Measurements from ENCODE around the gene CEMIP2.

Gene CEMIP2

DNA sequence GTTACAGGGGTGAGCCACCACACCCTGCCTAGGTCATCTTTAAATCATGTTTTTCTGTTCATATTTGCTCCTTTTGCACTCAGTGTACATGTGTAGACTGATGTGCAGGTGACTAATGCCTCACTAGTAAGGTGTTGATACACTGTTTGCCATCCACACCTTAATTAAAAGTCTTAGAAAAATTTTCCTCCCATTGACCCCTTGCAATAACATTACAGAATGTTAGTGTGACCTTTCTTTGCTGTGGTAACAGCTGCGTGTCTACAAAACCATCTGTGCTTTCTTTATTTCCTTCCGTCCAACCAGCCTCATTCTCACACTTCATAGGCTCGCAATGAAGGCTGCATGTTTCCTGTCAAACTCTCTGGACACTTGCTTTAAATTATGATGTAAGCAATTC, 6.6 kb upstream of the CEMIP2 start:
- DNase-seq (ENCODE audit: low read depth): no peak

DNA sequence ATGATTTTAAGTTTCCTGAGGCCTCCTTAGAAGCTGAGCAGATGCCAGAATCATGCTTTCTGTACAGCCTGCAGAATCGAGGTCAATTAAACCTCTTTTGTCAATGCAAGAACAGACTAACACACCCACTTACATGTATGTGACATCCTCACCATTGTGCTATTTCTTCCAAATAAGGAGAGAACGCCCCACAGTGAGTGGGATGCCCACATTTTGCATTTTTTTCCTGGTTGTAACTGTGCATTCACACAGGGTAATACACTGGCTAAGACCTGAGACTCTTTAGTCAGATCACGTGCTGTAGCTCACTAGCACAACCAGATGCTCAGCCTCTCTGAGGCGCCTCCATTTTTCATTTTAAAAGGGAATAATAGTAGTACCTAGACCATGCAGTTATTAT, 4.4 kb upstream of the CEMIP2 start:
- no peak for DNase-seq (ENCODE audit: low read depth)

DNA sequence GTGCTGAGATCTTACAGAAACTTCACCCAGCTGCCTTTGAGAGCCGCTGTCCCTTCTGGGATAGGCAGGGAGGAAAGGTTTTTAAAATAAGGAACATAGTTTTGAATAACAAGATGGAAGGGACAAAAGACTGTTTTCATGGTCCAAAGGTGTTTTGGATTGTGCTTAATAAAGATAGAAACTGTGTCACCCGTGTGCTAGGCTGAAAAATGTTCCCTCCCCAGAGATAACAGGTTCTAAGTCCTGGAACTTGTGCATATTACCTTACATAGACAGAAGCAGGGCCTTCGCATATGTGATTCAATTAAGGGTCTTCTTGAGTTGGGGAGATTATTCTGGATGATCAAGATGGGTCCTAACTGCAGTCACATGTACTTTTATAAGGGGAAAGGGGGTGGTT, 1.9 kb upstream of the CEMIP2 start:
- DNase-seq (ENCODE audit: low read depth): no peak

DNA sequence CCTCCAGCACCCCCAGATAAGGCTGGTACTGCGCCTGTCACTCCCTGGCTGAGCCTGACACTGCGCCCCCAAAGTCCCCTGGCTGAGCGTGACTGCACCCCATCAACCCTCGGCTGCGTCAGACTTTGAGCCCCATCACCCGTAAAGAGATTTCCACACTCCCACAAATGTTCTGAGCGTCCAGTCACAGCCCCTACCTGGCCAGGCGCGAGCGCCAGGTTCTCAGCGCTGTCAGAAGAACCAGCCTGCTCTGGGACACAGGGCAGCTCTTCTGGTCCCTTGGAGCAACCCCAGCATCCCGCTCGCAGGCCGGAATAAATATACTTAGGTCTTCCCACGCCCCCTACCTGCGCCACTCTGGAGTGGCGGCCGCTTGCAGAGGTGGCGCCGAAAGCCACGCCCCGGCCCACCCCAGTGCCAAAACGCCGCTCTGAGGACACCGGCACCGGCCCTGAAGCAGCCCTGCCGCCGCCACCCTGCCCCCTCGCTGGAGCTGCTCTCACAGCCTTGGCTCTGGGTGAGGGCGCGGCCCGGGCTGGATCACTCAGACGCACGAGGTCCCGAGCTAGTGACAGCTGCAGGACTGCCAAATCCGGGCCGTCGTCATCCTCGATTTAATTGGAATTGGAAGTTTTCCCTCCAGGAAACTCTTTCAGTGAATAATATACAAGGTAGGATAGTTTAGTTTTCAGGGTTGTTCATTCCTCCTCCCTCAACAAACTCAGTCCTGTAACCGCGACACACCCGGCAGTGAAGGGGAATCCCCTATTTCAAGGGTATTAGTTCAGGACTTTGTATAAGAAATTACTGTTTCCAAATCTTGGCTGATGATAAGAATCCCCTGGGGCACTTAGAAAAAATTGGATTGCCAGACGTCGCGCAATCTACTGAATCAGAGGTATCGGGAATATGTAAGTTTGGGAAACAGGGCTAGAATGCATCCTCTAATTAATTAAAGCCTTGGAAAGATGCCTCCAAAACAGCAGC, 1.2 kb upstream of the CEMIP2 start:
- DNase-seq (ENCODE audit: low read depth): peak; percentile 66

DNA sequence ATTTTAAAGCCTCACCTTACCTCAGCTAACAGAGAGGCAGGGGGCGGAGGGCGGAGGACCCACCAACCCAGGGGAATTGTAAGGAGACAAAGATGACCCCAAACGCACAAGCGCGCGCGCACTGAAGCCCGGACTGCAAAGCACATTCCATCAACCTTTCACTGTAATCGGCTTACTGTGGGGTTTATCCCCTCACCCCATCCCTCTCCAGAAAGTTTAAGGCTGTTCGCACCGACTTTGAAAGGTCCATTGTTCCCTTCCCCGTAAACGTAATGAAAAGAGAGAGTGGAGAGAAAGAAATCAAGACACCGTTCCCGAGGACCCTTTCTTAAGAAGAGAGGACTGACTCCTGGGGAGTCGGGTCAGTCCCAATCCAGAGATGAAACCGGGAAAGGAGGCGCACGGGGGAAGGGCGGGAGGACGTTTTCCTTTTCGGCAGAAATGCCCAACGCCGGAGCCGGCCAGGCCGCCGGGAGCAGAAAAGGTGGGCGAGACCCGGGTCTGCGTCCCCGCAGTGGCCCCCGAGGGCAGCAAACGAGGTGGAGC, 464 bp downstream of the CEMIP2 start:
- DNase-seq (ENCODE audit: low read depth): no peak

DNA sequence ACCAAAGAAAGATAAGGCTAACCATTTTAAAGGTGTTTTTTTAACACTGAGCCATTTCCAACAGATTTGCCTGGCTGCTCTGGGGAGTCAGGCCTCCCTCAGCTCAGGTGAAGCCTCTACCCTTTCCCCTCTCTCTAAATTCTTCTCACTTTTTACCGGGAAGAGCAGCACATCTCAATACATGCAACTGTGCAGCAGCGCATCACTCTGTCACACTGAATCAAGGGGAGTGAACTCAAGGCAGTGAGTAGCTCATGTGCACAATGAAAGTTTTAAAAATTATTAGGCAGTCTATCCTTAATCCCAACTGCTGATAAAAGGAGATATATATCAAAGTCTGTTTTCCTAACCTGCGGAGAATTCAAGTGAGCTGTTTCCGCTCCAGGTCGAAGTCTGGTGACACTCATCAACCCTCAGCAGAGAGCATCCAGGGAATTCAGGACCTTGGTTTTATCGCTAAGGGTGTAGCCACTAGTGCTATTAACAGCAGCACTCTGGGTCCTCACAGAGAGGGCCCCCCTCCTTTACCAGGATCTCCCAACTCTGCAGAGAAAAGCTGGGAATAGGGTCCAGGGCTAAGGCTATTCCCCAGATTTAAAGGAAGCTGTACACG, 1.0 kb downstream of the CEMIP2 start:
- DNase-seq (ENCODE audit: low read depth): no peak

DNA sequence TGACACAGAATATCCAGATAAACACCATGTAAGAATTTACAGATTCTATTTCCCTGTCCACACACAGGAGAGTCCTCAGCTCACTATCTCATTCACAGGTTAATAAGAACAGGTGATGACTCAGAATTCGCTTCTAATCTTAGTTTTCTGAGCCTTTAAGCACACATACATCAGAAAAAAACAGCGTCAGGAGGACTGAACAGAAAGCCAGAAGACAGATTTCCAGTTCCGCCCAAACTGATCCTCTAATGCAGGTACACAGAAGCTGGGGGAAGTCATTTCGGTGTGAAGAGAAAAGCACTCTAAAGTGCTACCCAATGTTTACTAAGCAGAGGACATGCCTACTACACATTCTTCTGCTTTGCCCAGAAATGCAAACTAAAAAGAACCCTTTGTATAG, 1.6 kb downstream of the CEMIP2 start:
- DNase-seq (ENCODE audit: low read depth): no peak

DNA sequence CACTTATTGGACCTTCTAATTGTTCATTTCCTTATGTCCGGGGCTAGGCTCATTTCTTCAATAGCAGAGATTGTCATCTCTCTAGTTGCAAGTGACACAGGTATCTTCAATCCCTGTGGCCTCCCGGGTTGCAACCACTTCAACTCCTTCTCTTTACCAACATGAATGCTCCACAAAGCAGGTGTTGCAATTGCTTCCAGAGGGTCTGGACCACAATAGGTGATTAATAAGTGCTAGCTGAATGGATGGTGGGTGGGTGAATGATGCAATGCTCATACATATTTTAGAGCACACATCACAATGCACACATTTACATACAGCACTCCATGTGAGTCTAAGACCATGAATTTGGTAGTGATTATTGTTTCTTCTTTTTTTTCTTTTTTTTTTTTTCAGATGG, 2.6 kb downstream of the CEMIP2 start:
- DNase-seq (ENCODE audit: low read depth): no peak

DNA sequence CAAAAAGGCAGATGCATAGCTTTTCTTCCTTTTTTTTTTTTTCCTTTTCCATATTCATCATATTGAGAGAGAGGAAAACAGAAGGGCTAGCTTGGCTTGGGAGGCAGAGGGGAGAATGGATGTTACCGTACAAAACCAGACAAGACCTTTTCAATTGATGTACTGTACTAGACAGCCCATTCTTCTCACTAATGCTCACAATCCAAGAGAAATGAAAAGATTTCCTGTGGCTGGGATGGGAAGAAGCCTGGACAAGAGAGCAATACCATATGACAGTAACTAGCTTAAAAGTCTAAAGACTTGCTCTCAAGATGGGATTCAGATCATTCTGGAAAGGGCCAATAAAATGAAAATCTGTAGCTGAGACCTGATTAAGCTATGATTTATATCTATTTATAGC, 3.4 kb downstream of the CEMIP2 start:
- no peak for DNase-seq (ENCODE audit: low read depth)

DNA sequence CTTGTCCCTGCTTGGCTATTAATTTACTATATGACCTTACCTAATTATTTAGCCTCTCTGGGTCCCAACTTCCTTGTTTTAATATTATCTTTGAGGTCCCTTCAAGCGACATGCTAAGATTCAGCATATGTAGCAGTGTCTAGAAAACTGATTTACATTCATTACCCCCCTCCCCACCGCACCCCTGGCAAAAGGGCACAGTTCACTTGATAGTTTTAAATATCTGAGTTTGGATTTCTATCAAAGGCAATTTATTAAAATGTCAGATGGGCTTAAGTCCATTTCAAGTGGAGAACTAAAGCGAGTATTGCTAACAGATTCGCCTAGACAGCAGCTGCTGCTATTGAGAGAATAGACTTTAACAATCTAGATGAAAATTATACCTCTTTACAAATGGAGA, 3.9 kb downstream of the CEMIP2 start:
- DNase-seq (ENCODE audit: low read depth): no peak

DNA sequence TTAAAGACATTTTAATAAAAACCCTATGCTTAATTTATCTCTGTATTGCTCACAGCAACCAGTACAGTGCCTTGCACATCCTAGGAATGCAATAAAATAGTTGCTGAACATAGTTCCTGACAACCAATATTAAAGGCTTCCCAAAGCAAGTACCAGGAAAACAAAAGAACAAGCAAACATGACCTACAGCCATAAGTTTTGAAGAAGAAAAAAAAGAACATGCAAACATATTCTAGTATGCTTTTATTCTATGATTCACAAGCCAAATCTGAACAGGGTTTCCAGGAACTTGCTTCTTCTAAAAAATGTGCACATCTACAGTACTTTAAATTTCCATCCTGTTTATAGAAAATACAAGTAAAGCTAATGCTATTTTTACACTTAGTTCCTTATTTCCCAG, 4.5 kb downstream of the CEMIP2 start:
- no peak for DNase-seq (ENCODE audit: low read depth)

DNA sequence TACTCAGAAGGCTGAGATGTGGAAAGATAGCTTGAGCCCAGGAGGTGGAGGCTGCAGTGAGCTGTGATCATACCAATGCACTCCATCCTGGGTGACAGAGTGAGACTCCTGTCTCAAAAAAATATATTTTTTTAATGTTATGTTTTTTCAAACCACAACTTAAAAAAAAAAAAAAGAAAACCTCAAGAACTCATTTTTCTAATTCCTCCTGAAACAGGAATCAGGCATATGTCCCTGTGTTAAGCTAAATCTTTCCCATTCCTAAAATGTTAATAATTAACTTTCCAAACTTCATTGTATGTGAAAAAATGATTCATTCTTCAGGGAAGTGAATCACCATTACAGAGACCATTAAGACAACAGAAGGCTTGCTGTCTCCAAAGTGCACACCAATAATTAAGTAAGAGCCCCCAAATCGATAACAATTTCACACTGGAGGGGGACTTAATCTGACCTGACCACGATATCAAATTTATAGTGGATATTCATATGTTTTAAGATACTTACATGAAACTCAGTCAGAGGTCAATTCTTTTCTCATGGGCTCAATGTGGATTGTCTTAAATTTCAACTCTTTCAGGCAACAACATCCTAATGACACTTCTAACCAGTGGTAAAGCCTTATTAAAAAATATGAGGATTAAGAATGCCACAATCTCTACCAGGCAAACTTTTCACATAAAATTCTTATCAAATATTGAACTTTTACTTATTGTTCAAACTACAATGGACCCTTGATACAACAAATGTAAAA, 5.2 kb downstream of the CEMIP2 start:
- DNase-seq (ENCODE audit: low read depth): no peak

DNA sequence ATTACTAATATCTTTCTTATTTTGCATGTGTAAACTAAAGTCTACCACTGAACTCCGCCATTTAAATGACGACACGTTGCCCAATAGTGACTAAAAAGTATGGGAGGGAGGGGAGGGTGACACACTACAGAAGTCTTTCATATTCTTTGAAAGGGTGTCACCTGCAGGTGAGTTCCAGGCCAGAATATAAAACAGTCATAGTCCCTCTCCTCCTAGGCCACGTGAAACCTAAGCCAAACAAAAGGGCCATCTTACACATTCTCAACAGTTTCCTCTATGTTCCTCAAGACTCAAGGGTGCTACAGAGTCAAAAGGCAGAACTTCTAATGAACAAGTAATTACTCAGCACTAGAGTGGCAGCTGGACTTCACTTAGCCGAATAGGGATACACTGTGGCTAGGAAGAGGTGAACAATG, 6.4 kb downstream of the CEMIP2 start:
- DNase-seq (ENCODE audit: low read depth): no peak

DNA sequence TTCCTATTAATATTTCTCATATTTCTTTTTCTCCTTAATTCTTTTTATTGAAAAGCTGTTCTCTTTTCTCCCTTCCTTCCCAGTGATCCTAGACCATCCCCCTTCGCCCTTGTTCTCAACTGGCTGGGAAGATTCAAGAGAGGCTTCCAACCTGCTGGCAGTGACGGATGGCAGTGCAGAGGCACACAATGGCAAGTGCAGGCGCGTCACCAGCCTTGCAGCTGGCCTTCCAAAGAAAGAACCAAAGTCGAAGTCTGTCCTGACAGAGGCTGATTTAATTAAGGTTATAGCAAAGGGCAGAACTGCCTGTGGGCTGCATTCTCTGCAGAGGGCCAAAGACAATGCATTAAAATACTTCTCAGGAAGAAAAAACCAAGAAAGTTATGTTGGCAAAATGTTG, 7.4 kb downstream of the CEMIP2 start:
- no peak for DNase-seq (ENCODE audit: low read depth)

DNA sequence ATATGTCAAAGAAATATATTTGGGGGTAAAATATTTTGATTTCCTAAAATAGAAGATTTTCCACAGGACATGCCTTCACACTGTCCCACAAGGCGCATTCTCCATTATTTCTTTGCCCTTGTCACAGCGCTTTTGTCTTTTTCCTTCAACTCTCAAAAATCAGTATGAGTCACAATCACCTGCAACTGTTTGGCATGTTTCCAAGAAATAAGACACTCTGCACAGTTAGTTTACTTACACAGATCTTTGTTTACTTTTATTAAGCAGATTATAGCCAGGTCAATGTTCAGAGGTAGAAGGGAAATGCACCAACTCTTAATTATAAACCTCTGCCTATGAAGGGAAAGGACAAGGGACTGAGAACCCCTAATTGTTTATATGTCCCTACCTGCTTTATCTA, 9.5 kb downstream of the CEMIP2 start:
- no peak for DNase-seq (ENCODE audit: low read depth)

DNA sequence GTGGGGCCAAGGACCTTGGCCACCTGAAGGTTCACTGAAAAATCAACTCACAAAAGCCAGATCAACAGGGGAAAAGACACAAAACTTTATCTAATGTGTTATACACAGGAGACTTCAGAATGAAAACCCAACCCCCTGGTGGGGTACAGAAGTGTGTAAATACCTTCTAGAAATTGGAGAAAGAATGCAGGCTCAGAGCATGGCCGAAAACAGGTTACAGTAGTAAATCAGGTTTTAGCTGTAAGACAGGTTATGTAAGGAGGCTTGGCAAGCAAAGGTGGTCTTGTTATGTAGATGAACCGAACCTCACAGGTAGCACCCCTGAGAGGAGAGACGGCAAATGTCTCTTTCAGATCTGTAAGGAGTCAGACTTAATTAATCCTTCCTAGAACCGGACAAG, 10.0 kb downstream of the CEMIP2 start:
- no peak for DNase-seq (ENCODE audit: low read depth)

DNA sequence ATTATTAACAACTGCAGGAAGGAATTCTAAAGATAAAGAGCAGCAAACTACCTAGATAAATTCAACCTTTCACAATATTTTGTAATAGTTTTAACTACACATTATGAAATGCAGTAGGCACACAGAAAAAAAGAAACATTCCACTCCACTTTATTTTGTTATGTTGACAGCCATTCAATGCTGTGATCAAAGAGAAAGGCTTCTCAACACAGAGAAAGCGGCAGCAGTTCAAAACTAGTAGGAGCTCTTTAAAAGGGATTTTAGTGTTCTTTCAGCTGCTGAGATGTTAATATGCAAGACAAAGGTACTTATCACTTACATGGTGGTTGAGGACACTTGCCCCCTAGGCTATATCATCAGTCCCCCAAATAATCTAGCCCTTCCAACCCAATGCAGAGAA, 11.6 kb downstream of the CEMIP2 start:
- no peak for DNase-seq (ENCODE audit: low read depth)

DNA sequence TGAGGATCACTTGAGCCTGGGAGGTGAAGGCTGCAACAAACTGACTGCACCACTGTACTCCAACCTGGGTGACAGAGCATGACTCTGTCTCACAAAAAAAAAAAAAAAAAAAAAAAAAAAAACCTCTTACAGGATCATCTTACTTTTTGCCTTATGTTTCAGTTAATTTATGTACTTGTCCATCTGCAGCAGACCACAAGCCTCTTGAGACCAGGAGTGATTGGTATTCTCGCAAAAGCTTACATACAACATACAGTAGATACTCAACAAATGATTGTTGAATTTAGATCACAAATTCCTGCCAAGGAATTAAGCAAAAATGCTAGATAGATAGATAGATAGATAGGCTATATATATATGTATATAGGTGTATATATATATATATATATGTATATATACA, 12.4 kb downstream of the CEMIP2 start:
- DNase-seq (ENCODE audit: low read depth): no peak

DNA sequence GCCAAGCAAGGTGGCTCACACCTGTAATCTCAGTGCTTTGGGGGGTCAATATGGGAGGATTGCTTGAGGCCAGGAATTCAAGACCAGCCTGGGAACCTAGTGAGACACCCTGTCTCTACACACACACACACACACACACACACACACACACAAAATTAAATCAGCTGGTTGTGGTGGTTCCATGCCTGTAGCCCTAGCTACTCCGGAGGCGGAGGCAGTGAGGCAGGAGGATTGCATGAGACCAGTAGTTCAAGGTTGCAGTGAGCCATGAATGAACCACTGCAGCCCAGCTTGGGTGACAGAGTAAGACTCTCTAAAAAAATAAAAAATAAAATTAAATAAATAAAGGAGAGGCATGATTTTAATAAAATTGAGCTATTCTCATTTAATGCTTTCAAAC, 13.1 kb downstream of the CEMIP2 start:
- no peak for DNase-seq (ENCODE audit: low read depth)

DNA sequence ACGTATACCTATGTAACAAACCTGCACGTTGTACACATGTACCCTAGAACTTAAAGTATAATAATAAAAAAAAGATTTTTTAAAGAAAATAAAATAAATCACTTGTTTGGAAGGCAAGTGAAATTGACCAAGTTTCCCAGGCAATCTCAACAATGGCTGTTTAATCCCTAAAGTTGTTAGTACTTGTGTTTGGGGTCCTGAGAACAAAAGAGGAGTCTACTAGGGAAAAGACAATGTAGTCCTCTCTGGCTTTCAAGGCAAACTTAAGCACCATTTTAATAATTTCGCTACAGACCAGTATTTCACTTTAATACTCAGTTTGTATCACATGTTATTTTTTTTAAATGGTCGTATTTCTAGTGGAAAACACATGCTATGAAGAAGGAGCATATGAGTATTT, 14.2 kb downstream of the CEMIP2 start:
- DNase-seq (ENCODE audit: low read depth): no peak

DNA sequence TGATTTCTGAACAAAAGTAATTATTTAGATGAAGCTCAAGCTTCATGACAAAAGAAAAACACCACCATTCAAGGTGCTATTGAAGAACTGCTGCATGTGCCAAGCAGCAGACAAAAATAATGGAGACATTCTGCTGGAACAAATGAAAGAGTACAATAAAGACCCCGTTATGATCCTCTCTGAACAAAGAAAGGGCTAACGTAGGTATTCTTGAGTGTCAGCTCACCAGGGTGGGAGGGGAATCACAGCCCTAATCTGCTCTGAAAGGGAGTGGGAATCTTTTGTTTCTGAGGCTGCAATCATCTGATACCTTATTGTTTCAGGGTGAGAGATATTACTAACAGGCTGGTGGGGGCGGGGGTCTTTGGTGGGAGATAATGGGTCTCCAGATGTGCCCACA, 15.4 kb downstream of the CEMIP2 start:
- DNase-seq (ENCODE audit: low read depth): no peak

DNA sequence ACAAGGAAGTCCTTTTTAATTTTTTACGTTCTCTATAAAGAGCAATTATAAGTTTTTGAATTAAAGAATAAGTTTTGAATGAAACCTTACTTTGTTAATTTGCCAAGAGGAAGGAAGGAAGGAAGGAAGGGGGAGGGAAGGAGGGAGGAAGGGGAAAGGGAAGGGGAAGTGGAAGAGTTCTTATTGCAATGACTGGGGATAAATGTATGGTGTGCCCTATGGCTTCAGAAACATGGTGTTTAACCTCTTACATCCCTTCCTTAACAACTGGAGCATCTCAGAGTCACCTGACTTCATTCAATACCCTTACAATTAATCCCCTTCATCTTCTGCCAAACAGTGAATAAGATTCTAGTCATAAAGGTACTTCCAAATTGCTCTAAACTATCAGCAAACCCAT, 16.0 kb downstream of the CEMIP2 start:
- DNase-seq (ENCODE audit: low read depth): no peak

DNA sequence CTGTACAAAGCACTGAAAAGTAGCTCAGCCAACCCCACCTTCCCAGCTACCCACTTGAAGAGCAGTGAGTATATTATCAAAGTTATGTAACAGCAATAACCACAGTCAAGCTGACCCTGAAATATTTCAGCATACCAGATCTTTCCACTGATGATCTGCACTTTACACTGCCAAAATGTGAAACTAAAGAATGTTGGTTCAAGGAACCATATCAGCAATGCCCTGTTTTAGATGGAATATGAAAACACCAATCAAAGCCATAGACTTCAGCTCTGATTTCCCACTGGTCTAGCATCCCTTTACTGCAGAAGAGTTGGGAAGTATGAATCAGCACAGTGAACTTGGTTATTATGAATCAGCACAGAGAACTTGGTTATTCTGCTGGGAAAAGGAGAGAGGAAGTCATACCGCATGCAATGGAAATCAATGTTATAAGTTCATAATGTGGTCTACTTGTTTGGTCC, 20.0 kb downstream of the CEMIP2 start:
- no peak for DNase-seq (ENCODE audit: low read depth)

Data from T-helper 22 cell (primary cell).